ENCODE measurements around the gene SMYD2.

Gene SMYD2

GRCh38 chr1:214369364-214369763 lies 88.4 kb downstream of the SMYD2 start:
- H3K4me3 ChIP-seq (ENCODE audit: low read depth in 1 of 2, low read length in 2 of 2) = no peak overlapping the region
- peaks cover 13 to 40% of the 10 kb centered on the region in 2 donors for H3K36me3 ChIP-seq (ENCODE audit: control insufficient read depth in 1 of 2, insufficient read depth in 2 of 2, low read length in 2 of 2)
- peaks cover 0 to 5% of the 10 kb centered on the region in 2 donors for H3K4me1 ChIP-seq (ENCODE audit: control insufficient read depth in 1 of 2, insufficient read depth in 2 of 2, low read length in 2 of 2)
- H3K27me3 ChIP-seq (ENCODE audit: low read depth, low read length) = no peaks in the 10 kb centered on the region
- H3K9me3 ChIP-seq (ENCODE audit: control insufficient read depth in 1 of 2, low read length in 2 of 2) = no peaks in the 10 kb centered on the region
- no peak overlapping the region for H3K27ac ChIP-seq (ENCODE audit: low read length)

GRCh38 chr1:214370615-214371014 lies 89.7 kb downstream of the SMYD2 start:
- H3K9me3 ChIP-seq (ENCODE audit: control insufficient read depth in 1 of 2, low read length in 2 of 2) = no peaks in the 10 kb centered on the region
- no peak overlapping the region for H3K4me3 ChIP-seq (ENCODE audit: low read depth in 1 of 2, low read length in 2 of 2)
- H3K36me3 ChIP-seq (ENCODE audit: control insufficient read depth in 1 of 2, insufficient read depth in 2 of 2, low read length in 2 of 2) = peaks cover 13 to 39% of the 10 kb centered on the region in 2 donors
- peaks cover 0 to 5% of the 10 kb centered on the region in 2 donors for H3K4me1 ChIP-seq (ENCODE audit: control insufficient read depth in 1 of 2, insufficient read depth in 2 of 2, low read length in 2 of 2)
- no peak overlapping the region for H3K27ac ChIP-seq (ENCODE audit: low read length)
- no peaks in the 10 kb centered on the region for H3K27me3 ChIP-seq (ENCODE audit: low read depth, low read length)

DNA sequence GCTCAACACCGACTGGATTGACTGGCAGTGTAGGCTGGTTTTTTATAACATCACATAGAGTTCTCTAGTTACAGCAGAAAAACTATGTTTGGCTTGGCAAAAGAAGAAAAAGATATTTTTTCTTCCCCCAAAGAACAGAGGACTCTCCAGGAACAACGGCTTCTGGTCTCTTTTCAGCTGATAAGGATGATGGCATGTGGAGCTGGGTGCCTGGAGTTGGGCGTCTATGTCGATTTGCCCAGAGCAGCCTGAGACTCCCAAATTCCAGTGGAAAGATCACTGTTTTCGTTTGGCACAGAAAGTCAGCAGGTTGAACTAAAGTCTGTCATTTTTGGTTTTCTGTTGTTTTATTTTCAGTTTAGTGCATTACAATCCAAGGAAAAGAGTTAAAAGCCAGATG lies 91.1 kb downstream of the SMYD2 start:
- Histone ChIP-seq H3K36me3 (ENCODE audit: control insufficient read depth in 1 of 2, insufficient read depth in 2 of 2, low read length in 2 of 2) (peaks cover 17 to 39% of the 10 kb centered on the region in 2 donors), H3K4me1 (ENCODE audit: control insufficient read depth in 1 of 2, insufficient read depth in 2 of 2, low read length in 2 of 2) (peaks cover 0 to 5% of the 10 kb centered on the region in 2 donors), H3K9me3 (ENCODE audit: control insufficient read depth in 1 of 2, low read length in 2 of 2) (no peaks in the 10 kb centered on the region), H3K27ac (ENCODE audit: low read length) (no peak overlapping the region), H3K4me3 (ENCODE audit: low read depth in 1 of 2, low read length in 2 of 2) (no peak overlapping the region), H3K27me3 (ENCODE audit: low read depth, low read length) (no peaks in the 10 kb centered on the region)

DNA sequence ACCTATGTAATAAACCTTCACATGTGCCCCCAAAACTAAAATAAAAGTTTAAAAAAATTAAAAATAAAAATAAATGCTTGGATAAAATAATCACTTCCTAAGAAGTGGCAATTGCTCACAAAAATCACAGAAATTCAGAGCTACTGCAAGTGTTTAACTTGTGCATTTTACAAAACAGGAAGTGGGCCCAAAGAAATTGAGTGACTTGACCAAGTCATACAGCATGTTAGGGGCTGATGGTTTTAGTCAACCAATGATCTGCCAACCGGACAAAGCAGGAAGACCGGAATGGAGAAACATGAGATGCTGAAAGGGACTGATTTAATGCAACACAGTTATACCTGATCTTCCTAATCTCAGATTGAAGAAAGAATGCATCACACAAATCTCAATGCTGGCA lies 96.5 kb downstream of the SMYD2 start:
- Histone ChIP-seq H3K27me3 (ENCODE audit: low read depth, low read length) (no peaks in the 10 kb centered on the region), H3K4me1 (ENCODE audit: control insufficient read depth in 1 of 2, insufficient read depth in 2 of 2, low read length in 2 of 2) (peaks cover 0 to 5% of the 10 kb centered on the region in 2 donors), H3K4me3 (ENCODE audit: low read depth in 1 of 2, low read length in 2 of 2) (no peak overlapping the region), H3K9me3 (ENCODE audit: control insufficient read depth in 1 of 2, low read length in 2 of 2) (no peaks in the 10 kb centered on the region), H3K27ac (ENCODE audit: low read length) (no peak overlapping the region), H3K36me3 (ENCODE audit: control insufficient read depth in 1 of 2, insufficient read depth in 2 of 2, low read length in 2 of 2) (peaks cover 4 to 23% of the 10 kb centered on the region in 2 donors)

- H3K36me3 ChIP-seq (ENCODE audit: control insufficient read depth in 1 of 2, insufficient read depth in 2 of 2, low read length in 2 of 2) = peaks cover 4 to 19% of the 10 kb centered on the region in 2 donors
- no peaks in the 10 kb centered on the region for H3K9me3 ChIP-seq (ENCODE audit: control insufficient read depth in 1 of 2, low read length in 2 of 2)
- no peak overlapping the region for H3K4me3 ChIP-seq (ENCODE audit: low read depth in 1 of 2, low read length in 2 of 2)
- no peaks in the 10 kb centered on the region for H3K27me3 ChIP-seq (ENCODE audit: low read depth, low read length)
- no peak overlapping the region for H3K27ac ChIP-seq (ENCODE audit: low read length)
- H3K4me1 ChIP-seq (ENCODE audit: control insufficient read depth in 1 of 2, insufficient read depth in 2 of 2, low read length in 2 of 2) = peaks cover 0 to 5% of the 10 kb centered on the region in 2 donors
Observed at GRCh38 chr1:214377886-214378285, 96.9 kb downstream of the SMYD2 start.

DNA sequence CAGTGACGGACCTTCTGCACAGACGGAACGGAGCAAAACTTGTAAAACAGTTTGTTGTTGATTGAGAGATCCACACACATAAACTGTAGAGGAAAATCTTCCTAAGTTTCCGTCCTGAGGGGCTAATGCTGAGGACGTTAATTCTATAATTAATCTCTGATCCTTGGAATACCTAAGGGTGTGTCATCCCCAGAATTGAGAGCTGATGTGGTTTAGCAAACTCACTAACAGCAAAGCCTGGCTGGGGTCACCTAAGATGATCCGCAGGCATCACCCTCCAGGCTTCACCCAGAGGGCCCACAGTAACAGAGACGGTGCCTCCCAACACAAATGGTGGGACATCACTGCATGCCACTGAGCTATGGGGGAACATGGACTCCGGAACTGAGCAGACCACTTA lies 97.5 kb downstream of the SMYD2 start:
- Histone ChIP-seq H3K27me3 (ENCODE audit: low read depth, low read length) (no peaks in the 10 kb centered on the region), H3K36me3 (ENCODE audit: control insufficient read depth in 1 of 2, insufficient read depth in 2 of 2, low read length in 2 of 2) (peaks cover 4 to 24% of the 10 kb centered on the region in 2 donors), H3K9me3 (ENCODE audit: control insufficient read depth in 1 of 2, low read length in 2 of 2) (no peaks in the 10 kb centered on the region), H3K4me3 (ENCODE audit: low read depth in 1 of 2, low read length in 2 of 2) (no peak overlapping the region), H3K4me1 (ENCODE audit: control insufficient read depth in 1 of 2, insufficient read depth in 2 of 2, low read length in 2 of 2) (peaks cover 0 to 5% of the 10 kb centered on the region in 2 donors), H3K27ac (ENCODE audit: low read length) (no peak overlapping the region)

DNA sequence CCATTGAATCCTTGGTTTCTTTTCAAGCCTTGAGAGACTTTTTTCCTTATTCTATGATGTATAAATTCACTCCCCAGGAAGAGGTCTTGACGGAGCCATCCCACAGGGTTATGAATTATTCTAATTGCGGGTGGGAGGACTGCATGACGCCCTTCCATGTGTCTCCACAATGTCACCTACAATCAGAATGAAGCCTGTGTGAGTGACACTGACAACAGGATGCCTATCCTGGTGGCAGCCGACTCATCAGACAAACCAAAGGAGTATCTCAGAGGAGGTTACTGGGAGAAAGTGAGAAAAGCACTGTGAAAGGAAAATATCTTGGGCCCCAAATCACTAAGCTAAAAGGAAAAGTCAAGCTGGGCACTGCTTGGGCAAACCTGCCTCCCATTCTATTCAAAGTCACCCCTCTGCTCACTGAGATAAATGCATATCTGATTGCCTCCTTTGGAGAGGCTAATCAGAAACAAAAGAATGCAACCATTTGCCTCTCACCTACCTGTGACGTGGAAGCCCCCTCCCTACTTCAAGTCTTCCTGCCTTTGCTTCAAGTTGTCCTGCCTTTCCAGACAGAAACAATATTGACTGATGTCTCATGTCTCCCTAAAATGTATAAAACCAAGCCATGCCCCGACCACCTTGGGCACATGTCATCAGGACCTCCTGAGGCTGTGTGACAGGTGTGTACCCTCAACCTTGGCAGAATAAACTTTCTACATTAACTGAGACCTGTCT lies 98.4 kb downstream of the SMYD2 start:
- Histone ChIP-seq H3K27ac (ENCODE audit: low read length) (no peak overlapping the region), H3K9me3 (ENCODE audit: control insufficient read depth in 1 of 2, low read length in 2 of 2) (no peaks in the 10 kb centered on the region), H3K36me3 (ENCODE audit: control insufficient read depth in 1 of 2, insufficient read depth in 2 of 2, low read length in 2 of 2) (peaks cover 4 to 33% of the 10 kb centered on the region in 2 donors), H3K27me3 (ENCODE audit: low read depth, low read length) (no peaks in the 10 kb centered on the region), H3K4me3 (ENCODE audit: low read depth in 1 of 2, low read length in 2 of 2) (no peak overlapping the region), H3K4me1 (ENCODE audit: control insufficient read depth in 1 of 2, insufficient read depth in 2 of 2, low read length in 2 of 2) (peaks cover 0 to under 1% of the 10 kb centered on the region in 2 donors)

GRCh38 chr1:214380396-214380795 lies 99.4 kb downstream of the SMYD2 start:
- Histone ChIP-seq H3K27me3 (ENCODE audit: low read depth, low read length) (no peaks in the 10 kb centered on the region), H3K4me3 (ENCODE audit: low read depth in 1 of 2, low read length in 2 of 2) (no peak overlapping the region), H3K9me3 (ENCODE audit: control insufficient read depth in 1 of 2, low read length in 2 of 2) (no peaks in the 10 kb centered on the region), H3K4me1 (ENCODE audit: control insufficient read depth in 1 of 2, insufficient read depth in 2 of 2, low read length in 2 of 2) (no peaks in the 10 kb centered on the region), H3K27ac (ENCODE audit: low read length) (no peak overlapping the region), H3K36me3 (ENCODE audit: control insufficient read depth in 1 of 2, insufficient read depth in 2 of 2, low read length in 2 of 2) (peaks cover 4 to 33% of the 10 kb centered on the region in 2 donors)

- no peak overlapping the region for H3K4me3 ChIP-seq (ENCODE audit: low read depth in 1 of 2, low read length in 2 of 2)
- no peak overlapping the region for H3K27ac ChIP-seq (ENCODE audit: low read length)
- H3K27me3 ChIP-seq (ENCODE audit: low read depth, low read length) = no peaks in the 10 kb centered on the region
- no peaks in the 10 kb centered on the region for H3K4me1 ChIP-seq (ENCODE audit: control insufficient read depth in 1 of 2, insufficient read depth in 2 of 2, low read length in 2 of 2)
- H3K9me3 ChIP-seq (ENCODE audit: control insufficient read depth in 1 of 2, low read length in 2 of 2) = no peaks in the 10 kb centered on the region
- peaks cover 0 to 36% of the 10 kb centered on the region in 2 donors for H3K36me3 ChIP-seq (ENCODE audit: control insufficient read depth in 1 of 2, insufficient read depth in 2 of 2, low read length in 2 of 2)
Observed at GRCh38 chr1:214380986-214381695, 100.2 kb downstream of the SMYD2 start.

DNA sequence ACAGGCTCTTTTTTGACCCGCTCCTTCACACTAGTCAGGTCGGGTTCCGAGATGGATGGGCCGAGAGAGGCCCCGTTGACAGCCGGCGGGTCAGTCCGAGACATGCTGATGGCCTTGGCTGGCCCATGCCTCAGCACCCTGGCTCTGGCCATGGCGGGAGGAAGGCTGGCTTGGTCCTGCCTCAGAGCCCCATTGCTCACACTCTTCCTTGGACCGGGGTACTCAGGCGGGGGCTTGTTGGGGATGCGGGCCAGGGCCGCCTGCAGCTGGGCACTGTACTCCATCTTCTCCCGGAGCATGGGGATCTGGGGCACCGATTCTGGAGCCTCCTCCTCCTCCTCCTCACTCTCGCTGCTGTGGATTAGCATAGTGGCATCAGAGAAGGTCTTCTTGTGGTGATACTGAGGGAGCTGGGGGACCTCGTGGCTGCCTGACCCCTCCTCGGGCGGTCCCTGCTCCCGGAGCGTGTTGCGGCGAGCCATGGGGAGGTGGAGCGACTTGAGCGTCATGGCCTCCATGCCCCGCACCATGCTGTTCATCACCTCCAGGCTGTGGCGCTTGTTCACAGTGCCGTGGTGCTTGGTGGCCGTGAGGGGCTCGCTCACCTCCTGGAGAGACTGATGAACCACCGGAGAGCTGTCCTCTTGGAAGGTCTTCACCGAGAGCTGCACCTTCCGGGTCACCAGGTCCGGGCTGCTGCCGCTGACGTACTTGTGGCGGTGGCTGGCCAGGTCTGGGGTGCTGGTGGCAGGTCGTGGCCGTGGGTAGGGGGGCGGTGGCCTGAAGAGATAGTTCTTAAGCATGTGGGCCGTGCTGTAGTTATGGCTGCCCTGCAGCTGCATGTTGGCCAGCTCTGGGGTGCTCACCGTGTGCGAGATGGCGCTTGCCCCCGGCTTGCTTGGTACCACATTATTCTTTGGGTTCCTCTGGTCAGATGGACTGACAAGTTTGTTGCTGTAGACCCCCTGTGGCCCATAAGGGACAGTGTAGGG lies 102.7 kb downstream of the SMYD2 start:
- Histone ChIP-seq H3K27ac (ENCODE audit: low read length) (no peak overlapping the region), H3K36me3 (ENCODE audit: control insufficient read depth in 1 of 2, insufficient read depth in 2 of 2, low read length in 2 of 2) (peaks cover 0 to 33% of the 10 kb centered on the region in 2 donors), H3K4me1 (ENCODE audit: control insufficient read depth in 1 of 2, insufficient read depth in 2 of 2, low read length in 2 of 2) (no peaks in the 10 kb centered on the region), H3K27me3 (ENCODE audit: low read depth, low read length) (no peaks in the 10 kb centered on the region), H3K4me3 (ENCODE audit: low read depth in 1 of 2, low read length in 2 of 2) (no peak overlapping the region), H3K9me3 (ENCODE audit: control insufficient read depth in 1 of 2, low read length in 2 of 2) (no peaks in the 10 kb centered on the region)
